GM21717 (cell line): Measurements from ENCODE around the gene ATXN1.
"Not testable (repeated sequence)": the region's sequence is repeated elsewhere in the genome, so short reads cannot be mapped to it uniquely, and the experiment has no call there.

ENCODE experiments used
- ATAC-seq: cut with Tn5 transposase; IDR thresholded peaks from one replicate; pipeline ENCODE4 v1.9.1; 2021; ENCODE audit warnings: mild to moderate bottlenecking, moderate library complexity; ENCODE audit not compliant: unreplicated experiment

Gene ATXN1

DNA sequence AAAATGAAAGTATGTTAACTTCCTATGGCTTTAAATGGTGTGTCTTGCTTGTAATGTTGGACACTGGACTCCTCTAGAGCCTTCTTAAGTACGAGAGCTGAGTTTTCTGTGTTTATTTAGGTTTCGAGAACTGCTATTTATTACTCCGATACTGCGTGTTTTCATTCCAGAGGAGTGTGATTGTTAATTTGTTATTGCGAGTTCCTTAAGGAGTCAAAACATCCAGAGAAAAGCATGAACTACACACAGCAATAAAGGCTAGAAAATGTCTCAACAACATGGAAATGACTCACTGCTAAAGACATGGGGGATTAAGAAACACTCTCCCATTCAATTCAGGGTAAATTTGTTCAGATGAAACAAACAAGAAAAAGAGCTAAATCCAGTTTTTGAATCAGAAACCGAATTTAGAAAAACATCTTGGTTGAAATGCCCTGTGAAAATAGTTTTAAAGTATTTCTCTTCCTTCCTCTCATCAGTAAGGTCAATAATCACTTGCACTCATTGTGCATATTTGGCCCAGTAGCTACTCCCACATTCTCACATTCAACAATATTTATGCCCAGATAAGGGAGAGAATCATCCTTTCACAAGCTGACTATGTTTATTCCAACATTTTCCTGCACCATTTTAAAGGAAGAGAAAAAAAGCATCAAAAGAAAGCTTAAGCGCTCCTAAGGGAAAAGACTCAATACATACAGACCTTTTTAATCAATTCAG lies 36.0 kb downstream of the ATXN1 start:
- no peak for ATAC-seq

DNA sequence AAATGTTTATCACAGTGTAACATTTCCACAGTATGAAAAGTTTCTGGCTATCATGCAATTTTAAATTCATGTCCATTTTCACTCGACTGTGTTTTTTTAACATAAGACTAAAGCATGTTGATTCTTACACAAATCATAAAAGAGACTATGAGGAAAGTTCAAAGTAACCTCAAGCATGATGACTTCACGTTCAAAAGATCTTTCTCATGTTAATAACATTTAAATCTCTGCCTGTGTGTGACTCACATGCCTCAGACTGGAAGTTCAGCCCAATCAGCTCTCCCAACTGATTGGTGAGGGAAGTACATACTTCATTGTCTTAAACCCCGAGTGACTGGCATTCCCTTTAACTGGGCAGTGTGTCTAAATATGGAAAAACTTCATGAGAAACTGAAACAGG lies 37.4 kb downstream of the ATXN1 start:
- no peak for ATAC-seq

DNA sequence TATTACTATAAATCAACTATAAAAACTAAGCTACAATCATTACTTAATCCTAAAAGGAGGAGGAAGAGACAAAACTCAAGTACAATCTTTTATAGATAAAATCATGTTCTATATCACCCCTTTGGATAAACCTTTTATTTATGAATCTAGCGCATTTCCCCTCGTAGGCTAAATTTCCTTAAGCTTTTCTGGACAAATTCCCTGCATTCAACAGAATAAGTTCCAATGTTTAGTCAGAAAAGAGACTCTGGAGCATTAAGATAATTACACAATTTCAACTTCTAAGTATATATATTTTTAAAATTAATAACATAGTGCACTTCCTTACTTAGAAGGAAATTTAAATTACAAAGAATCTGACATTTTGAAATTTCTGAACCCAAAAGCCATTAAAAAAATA lies 37.9 kb downstream of the ATXN1 start:
- ATAC-seq: no peak

DNA sequence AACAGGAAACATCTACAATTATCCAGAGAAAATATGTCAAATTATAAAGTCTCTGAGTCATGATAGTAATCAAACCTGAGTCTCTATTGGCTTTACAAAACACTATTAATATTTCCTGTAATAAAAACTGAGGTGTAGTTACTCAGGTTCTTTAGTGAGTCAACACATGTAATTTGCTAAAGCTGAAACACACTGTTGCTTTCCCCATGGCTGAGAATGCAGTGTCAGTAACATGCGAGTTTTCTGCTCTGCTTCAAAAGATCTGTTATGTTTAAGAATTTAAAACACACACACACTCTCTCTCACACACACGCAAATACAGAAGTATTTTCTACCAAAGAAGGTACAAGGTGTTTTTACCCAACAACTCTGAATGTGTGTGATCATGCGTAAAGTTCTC lies 38.6 kb downstream of the ATXN1 start:
- no peak for ATAC-seq

DNA sequence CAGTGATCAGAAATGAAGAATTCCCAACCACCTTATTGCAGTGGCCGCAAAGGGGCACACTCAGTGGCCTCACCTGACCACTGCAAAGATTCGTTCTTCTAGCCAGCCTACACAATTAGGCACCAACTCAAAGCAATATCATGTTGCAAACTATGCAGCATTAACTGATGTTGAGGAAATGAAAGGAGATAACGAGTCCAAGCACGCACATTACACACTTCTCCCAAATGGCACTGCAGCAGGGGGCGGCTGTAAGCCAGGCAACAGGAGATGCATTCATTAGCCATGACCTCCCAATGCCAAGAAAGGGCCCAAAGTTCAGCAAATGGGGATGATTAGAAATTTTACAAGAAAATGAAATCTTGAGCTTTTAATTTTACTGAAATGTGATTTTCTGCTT lies 39.3 kb downstream of the ATXN1 start:
- ATAC-seq: no peak

DNA sequence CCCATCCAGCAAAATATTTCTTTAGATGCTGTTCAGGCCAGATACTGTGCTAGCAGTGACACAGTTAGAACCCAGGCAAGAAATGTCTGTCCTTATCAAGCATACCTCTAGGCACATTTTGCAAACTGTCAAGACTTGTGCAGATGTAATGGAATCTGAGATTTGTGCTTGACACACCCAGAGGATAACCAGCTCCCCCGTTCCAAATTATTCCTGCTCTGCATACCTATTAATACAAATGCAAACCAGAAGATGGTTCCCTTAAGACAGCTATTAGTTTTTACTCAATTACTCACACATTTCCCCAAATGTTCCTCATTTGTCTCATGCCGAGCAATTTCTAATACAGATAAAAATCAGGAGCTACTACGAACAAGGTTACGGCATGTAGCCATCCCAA lies 40.4 kb downstream of the ATXN1 start:
- ATAC-seq: no peak

DNA sequence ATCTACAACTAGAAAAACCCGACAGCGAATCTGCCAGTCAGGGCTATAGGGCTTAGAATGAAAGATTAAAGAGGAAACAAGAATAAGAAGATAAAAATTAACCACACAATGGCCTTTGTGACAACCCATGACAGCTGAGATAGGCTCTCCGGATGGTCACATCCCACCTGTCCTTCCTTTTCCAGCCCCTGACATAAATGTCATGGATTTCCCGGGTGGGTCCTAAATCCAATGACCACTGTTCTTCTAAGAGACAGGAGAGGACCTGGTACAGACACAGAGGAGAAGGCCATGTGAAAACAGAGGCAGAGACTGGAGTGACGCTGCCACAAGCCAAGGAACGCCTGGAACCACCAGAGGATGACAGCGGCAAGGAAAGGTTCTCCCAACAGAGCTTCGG lies 41.8 kb downstream of the ATXN1 start:
- no peak for ATAC-seq

DNA sequence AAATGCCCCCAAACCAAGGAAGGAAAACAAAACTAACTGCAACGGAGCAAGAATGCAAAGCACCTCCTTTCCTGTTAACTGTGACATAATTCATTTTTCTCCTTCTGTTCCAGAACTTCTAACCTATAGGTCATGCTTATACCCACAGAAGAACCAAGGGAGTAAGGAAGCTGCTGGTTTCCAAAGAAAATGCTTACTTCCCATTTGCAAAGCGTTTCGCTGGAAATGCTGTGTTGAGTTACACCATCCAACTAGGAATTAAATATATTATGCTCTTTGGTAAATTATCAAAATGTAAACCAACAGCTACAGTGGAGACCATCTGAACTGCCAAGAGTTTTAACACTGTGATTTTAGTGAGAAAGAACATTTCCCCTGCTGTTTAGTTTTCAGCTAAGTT lies 42.9 kb downstream of the ATXN1 start:
- ATAC-seq: no peak

DNA sequence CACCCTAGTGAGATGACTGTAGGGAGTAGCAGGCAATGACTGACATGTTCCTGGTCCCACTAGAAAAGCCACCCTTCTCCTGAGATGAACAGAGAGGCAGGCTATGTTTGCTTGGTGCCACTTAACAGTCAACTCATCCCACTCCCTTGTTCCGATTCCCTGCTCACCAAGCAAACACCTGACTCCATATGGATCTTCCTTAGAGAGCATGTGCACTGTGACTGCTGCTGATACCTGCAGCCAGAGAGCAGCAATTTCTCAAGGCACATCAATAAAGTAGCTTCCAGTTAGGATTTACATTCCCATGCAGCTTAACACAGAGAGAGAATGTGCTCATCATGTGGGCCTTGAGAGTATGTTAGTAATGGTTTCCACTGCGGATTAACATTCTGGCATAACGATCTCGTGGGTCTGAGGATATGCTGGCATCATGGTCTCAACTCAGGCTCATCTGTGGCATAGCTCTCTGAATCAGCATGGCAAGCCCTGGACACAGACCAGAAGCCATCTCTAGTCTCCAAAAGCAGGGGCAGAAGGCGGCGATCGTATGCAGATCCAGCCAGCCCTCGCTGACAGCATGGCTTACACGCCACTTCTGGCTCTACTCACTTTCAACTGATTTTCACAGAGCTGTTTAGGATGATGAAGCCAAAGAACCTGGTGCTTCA lies 43.9 kb downstream of the ATXN1 start:
- no peak for ATAC-seq

DNA sequence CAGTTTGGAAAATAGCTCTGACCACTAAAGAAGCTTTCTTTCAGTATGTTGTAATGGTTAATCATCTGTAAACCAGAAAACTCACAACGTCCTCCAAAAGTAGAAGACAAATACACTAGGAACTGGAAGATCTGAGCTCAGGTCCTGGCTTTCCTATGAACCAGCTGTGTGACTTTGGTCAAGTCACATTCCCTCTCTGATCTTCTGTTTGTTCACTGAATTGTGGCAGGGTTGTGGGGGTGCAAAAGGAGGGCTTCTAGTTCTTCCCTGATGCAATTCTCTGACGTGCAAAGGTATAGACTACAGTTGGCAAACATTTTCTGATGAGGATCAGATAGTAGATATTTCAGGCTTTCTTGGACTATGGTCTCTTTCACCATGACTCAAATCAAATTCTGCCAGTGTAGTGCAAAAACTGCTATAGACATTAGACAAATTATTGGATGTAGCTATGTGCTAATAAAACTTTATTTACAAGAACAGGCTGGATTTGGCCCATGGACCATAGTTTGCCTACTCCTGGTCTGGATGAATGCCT lies 44.9 kb downstream of the ATXN1 start:
- ATAC-seq: no peak

DNA sequence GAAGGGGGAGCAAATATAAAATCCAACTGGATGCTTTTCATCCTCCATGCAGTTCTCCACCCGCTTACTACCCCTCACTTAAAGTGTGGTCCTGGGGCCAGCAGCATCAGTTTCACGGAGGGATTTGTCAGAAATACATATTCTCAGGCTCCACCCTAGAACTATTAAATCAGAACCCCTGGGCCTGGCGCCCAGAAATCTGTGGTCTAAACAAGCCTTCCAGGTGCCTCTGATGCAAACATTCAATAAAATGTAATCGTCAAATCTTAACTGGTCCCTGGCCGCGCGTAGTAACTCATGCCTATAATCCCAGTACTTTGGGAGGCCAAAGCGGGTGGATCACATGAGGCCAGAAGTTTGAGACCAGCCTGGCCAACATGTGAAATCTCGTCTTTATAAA lies 47.7 kb downstream of the ATXN1 start:
- no peak for ATAC-seq

DNA sequence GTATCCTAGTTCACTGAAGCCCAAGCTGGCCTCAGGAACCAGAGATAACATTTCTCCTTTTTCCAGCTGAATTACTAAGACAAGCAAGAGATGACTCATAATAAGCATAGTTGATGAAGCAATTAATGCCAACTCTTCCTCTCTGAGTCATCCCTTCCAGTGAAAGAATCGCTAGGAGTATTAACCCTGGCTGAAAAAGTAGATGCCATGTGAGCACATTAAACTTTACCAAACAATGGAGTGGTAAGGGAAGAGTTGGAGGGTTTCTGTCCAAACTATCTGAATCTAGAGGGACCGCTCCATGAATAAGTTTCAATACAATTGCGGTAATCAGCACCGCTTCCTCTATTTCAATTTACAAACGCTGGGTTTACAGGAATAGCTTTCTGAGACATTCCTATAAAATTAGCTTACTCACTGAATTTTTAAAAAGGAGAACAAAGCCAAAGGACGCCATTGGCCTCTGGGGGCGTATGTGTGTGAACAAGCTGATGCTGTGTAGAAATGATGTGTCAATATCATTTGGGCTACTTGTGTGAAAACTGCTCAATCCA lies 48.3 kb downstream of the ATXN1 start:
- peak; percentile 35 for ATAC-seq

DNA sequence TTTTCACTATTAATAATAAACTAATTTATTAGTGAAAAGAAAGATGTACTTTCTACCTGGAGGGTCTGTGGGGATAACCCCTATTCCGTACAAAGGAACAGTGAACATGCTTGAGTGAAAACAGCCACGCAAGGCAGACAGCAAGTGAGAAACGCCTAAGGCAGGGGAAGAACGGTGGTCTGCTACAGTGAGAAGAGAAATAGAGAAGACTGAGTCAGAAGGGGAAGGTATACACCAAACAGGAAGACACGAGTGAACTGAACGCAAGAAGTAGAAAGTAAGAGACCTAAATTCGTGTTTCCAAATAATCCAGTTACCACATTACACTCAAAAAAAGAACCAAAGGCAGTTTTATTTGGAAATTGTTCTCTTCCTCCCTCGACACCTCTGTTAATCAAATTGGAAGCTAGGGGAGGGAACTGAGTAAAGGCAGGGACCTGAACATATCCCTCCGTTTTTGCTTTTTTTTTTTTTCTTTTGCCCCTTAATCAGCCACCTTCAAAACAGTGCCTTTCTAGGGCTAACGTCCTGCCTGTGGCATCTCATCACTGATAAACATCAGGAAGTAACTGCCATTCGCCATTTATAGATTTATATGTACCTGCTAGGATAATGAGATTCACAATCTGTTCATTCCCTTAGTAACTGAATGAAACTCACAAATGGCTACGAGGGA lies 48.9 kb downstream of the ATXN1 start:
- ATAC-seq: peak; percentile 83

DNA sequence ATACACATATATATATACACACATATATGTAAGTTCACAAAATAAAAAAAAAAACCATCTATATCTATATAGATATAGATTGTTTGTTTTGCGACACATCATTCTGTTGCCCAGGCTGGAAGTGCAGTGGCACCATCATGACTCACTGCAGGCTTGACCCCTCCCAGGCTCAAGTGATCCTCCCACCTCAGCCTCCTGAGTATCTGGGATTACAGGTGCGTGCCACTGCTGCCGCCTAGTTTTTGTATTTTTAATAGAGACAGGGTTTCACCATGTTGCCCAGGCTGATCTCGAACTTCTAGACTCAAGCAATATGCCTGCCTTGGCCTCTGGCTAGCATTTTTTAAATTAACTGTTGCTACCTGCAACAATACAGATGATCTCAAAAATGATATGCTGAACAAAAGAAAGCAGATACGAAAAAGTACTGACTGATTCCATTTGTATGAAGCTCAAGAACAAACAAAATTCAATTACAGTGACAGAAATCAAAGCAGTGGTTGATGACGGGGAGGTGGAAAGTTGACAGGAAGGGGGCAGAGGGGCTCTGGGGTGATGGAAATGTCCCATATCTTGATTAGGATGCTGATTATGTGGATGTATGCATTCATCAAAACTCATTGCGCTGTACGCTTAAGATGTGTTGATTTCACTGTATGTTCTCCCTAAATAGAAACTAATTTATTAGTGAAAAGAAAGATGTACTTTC lies 49.6 kb downstream of the ATXN1 start:
- ATAC-seq: no peak

DNA sequence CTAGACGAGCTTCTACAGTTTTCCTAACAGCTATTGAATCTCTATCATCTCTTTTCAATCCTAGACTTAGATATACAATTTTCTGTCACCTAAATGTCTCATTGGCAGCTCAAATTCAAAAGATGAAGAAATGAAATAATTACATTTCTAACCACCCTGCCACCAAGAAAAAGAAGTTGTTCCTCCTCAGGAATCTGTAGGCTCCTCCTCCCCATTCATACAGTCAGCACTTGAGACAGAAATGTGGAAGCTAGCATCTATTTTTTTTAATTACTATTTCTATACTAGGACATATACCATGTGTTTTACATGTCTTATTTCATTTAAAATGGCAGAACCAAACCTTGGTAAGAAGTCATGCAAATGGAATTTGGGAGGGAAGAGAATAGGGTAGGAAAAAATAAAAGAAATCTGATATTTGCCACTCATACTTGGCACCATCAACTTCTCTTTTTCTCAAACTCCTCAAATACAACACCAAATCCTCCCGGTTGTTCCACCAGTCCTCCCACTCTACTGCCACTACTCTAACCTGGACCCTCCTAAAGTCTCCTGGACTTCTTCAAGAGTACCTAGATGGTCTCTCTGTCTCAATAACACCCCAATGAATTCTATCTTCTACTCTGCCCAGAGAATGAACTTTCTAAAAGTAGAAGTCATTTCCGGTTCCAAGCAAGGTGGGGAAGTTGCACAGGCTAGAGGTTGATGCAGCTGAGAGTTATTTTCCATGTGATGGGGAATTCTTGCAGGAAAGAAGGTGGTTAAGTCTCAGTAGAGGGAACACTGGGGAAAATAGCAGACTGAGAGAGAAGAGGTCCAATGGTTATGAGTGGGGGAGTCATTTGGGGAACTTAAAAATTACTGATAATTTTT lies 54.1 kb downstream of the ATXN1 start:
- ATAC-seq: no peak

DNA sequence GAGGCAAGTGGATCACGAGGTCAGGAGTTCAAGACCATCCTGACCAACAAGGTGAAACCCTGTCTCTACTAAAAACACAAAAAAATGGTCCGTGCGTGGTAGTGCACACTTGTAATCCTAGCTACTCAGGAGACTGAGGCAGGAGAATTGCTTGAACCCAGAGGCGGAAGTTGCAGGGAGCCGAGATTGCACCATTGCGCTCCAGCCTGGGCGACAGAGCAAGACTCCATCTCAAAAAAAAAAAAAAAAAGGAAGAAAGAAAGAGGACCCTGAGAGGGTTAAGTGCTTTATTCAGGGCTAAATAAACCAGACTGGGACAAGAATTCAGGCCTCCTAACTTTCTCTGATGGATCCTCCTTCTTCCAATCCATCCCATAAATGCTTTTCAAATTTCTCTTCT lies 54.8 kb downstream of the ATXN1 start:
- not testable (repeated sequence) for ATAC-seq

DNA sequence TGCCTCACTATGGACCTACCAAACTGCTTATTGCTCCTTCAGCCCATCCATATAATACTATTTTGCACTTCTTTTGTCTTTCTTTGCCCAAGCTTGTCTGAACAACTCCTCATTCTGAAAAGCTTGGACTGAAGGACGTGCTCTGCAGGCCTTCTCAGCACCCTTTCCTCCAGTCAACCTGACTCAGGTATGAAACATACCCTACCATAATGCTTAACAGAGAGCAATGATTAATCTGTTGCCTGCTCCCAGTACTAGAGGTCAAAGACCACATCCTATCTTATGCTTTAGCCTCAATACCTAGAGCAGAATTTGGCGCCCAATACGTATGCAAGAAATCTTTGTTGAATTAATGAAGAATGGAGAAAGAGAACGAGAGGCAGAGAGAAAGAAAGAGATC lies 55.2 kb downstream of the ATXN1 start:
- no peak for ATAC-seq

DNA sequence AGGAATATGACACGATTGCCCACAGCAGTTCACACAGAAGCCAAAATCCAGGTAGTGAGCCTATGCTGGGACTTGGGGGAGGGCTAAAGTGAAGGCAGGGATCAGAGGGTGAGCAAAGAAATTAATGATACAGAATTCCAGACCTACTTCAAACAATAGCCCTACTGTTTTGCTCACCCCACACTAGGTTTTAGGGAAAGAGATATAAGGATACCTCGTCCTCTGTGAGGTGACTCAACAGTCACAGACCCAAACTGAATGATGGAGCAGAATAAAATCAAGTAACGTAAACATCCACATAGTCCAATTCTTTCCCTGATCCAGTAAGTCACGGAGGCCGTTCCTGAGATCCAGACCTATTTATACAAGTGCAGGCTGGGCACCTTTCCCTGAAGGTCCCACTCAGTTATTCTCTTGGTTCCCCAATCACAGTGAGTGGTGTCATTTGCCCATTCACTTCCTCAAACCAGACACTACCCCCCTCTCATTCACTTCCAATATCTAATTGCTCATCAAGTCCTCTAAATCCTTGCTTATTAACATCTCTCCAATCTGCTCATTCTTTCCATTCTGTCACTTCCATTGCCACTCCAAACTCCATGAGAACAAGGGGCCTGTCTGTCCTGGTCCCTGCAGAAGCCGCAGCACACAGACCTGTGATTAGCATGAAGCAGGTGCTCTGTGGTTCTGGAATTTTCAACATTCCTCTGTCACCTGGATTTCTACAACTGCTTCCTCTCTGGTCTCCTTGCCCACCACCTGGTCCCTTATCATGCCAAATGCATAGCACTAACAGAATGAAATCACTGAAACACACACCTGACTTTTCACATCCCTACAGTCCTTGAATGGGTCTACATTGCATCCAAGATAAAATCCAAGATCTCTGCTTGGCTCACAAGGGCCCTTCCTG lies 55.9 kb downstream of the ATXN1 start:
- no peak for ATAC-seq

DNA sequence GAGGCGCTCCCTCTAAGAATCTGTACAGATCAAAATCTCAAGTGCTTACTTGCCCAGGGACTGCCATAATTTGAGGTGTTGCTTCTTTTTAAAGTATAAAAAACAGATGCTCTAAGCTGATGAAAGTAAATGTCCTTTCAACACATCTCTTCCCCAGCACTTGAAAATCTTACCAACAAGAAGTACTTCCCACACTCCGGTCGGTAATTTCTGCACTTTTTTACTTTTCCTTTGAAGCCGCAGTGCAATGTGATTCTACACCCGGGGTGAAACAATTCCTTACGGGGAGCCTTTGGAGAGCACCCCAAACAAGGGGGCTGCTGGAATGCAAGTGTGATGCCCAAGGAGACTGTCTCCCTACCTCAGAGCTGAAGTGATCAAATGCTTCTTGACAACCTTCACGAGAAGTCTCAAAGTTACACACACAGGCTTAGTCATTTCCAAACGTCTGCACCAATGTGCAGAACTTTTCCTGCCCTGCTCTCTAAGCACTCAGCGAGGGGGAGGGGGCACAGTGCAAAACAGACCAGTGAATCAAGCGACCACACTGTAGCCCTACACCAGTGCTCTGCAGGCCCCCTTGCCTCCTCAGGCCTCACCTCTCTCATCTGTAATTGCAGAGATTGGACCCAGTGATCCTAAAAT lies 56.7 kb downstream of the ATXN1 start:
- ATAC-seq: no peak
